Thyroid gland (tissue), 4 donors: Measurements from ENCODE around the gene ARHGAP22. TPM values are rescaled to one million over a fixed set of nuclear protein-coding genes. Genes with fewer than 3 reads are reported as not detected.
A peak's percentile ranks its signal among the peaks of the same experiment; 100 is the strongest.

ENCODE experiments used
- DNase-seq, 2 donors: peaks; one replicate each; pipeline ENCODE4 v3.0.0-alpha.2; 2019
- H3K27ac ChIP-seq, 3 donors: fragments of 200-600 bp; sonication (generic); 1 replicate in 2 of 3; 2 replicates in 1 of 3; pipeline ENCODE4 v1.5.1; 2016 to 2019; ENCODE audit warnings: mild to moderate bottlenecking in 1 of 3, moderate library complexity in 1 of 3
- H3K27me3 ChIP-seq: fragments of 200-600 bp; sonication (generic); one replicate; pipeline ENCODE4 v1.5.1; 2019
- H3K36me3 ChIP-seq, 2 donors: fragments of 200-600 bp; sonication (generic); one replicate each; pipeline ENCODE4 v1.5.1; 2016 to 2019
- H3K4me1 ChIP-seq, 2 donors: fragments of 200-600 bp; sonication (generic); one replicate each; pipeline ENCODE4 v1.5.1; 2017 to 2019
- H3K4me3 ChIP-seq, 3 donors: fragments of 200-600 bp; sonication (generic); replicated peaks in 1 of 3; 1 replicate in 2 of 3; 2 replicates in 1 of 3; pipeline ENCODE4 v1.5.1; 2016; ENCODE audit warnings: mild to moderate bottlenecking in 1 of 3
- H3K9me3 ChIP-seq: fragments of 200-600 bp; sonication (generic); one replicate; pipeline ENCODE4 v1.5.1; 2017
- CTCF ChIP-seq, 6 experiments: fragments of 200-600 bp in 3 of 6; fragments of 450-650 bp in 3 of 6; sonication (generic) in 3 of 6; IDR thresholded peaks; one replicate each; pipeline ENCODE4 v1.5.1; 2016 to 2019; ENCODE audit warnings: antibody characterized with exemption in 6 of 6, mild to moderate bottlenecking in 2 of 6, inconsistent platforms in 1 of 6, moderate library complexity in 1 of 6
- POLR2A ChIP-seq, 2 donors: fragments of 450-650 bp; IDR thresholded peaks; one replicate each; pipeline ENCODE4 v1.6.1; 2017; ENCODE audit warnings: antibody characterized with exemption in 2 of 2, mild to moderate bottlenecking in 2 of 2, moderate library complexity in 1 of 2
- WGBS, 2 donors: methylation state at CpG; one replicate each; pipeline ENCODE4 v1.1.5; 2017; 5-methylcytosine and 5-hydroxymethylcytosine counted together
- intact Hi-C: fragments of 100-400 bp; cut with DNase I; formaldehyde crosslinking; loops from one replicate; pipeline ENCODE4 v1.15.1; 2023
- total RNA-seq, 4 donors: library from RNA; depleted of rRNA; stranded (reverse); fragments of >200 nt; gene quantifications; one replicate each; pipeline ENCODE4 v1.2.3, GENCODE V29; 2016

The ARHGAP22 gene
- total RNA-seq, 4 donors from 2014 or later = 3.4 to 29.5 (median 19.1) TPM

DNA sequence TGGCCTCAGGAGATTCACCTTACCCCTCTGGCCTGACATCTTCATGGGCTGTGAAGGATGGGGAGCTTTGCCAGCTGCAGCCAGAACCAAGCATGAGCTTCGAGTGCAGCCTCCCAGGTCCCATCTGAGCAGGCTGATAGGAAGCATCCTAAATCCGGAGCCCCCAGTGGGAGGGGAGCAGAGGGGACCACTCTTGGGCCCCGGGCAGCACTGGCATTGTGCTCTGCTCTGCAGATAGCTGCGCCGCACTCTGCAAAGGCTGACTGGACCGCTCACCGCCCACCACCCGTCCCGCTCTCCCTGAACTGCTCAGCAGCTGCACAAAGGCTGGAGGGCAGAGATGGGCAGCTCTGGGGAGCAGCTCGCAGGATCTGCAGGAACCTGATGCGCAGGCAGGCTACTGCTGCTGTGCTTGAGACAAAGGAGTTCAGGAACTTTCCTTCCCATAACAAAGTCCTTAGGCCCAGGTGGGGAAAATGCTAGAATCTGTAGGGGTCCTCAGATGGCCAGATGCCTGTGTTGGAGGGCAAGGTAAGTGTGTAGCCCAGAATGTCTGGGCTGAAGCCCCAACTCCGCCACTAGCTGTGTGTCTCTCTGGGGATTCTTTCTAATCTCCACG, 51.8 kb downstream of the ARHGAP22 start:
- H3K27ac ChIP-seq = no peak overlapping the region
- peaks cover 0 to 3% of the 10 kb centered on the region in 2 donors for H3K4me1 ChIP-seq
- H3K36me3 ChIP-seq = no peaks in the 10 kb centered on the region
- intact Hi-C loops = loop anchor here (2.0 kb wide), 1 partner anchor 102 kb away; no protein-coding TSS in a partner anchor
- DNase-seq = no peak
- H3K27me3 ChIP-seq = no peaks in the 10 kb centered on the region
- whole genome bisulfite sequencing, 2 donors = 91 to 94% methylated on average over 2 to 11 of the region's 13 CpGs
- TF ChIP-seq CTCF (IDR thresholded peaks at IDR 0.05) (no peak), POLR2A (IDR thresholded peaks at IDR 0.05) (no peak)
- H3K9me3 ChIP-seq = no peaks in the 10 kb centered on the region
- no peak overlapping the region for H3K4me3 ChIP-seq

- Histone ChIP-seq H3K4me3 (no peak overlapping the region), H3K36me3 (no peaks in the 10 kb centered on the region), H3K4me1 (peaks cover 0 to 3% of the 10 kb centered on the region in 2 donors), H3K27me3 (no peaks in the 10 kb centered on the region), H3K27ac (no peak overlapping the region), H3K9me3 (no peaks in the 10 kb centered on the region)
- peak; percentile 48 to 51 for DNase-seq
- TF ChIP-seq POLR2A (IDR thresholded peaks at IDR 0.05) (no peak), CTCF (IDR thresholded peaks at IDR 0.05) (peak in 5 of 6 experiments; percentile 56 to 81 (median 66))
- WGBS, 2 donors = 53 to 59% methylated on average over 7 of the region's 7 CpGs
- intact Hi-C loops = loop anchor here (2.0 kb wide), 1 partner anchor 103 kb away; no protein-coding TSS in a partner anchor
Observed at GRCh38 chr10:48551861-48552591, 52.8 kb downstream of the ARHGAP22 start.

DNA sequence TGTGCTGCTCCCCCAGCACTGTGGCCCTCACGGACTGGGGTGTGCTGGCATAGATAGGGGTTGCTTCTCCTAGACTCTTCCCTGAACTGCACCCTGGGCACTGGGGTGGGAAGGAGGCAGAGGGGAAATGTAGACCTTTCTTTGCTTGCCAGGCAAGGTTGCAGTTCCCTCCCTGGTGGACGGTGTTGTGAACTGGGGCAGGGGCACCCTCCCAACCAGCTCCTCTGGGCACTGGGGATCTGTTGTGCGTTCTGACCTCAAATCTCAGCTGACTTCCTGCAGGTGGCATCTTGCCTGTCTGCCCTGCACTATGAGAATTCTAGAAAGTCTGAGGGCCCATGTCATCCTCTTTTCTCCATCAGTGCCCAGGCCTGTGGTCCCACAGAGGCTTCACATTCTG, 53.9 kb downstream of the ARHGAP22 start:
- H3K4me3 ChIP-seq = no peak overlapping the region
- no peak overlapping the region for H3K27ac ChIP-seq
- H3K36me3 ChIP-seq = no peaks in the 10 kb centered on the region
- H3K9me3 ChIP-seq = no peaks in the 10 kb centered on the region
- H3K4me1 ChIP-seq = peaks cover 0 to 3% of the 10 kb centered on the region in 2 donors
- intact Hi-C loops = no loop called here
- TF ChIP-seq POLR2A (IDR thresholded peaks at IDR 0.05) = no peak
- TF ChIP-seq CTCF (IDR thresholded peaks at IDR 0.05) = no peak
- WGBS, 2 donors = 67 to 79% methylated on average over 3 of the region's 3 CpGs
- no peak for DNase-seq
- H3K27me3 ChIP-seq = no peaks in the 10 kb centered on the region

- TF ChIP-seq POLR2A (IDR thresholded peaks at IDR 0.05) (no peak), CTCF (IDR thresholded peaks at IDR 0.05) (no peak)
- no peak overlapping the region for H3K4me3 ChIP-seq
- WGBS, 2 donors = 85 to 93% methylated on average over 6 of the region's 6 CpGs
- no peak for DNase-seq
- H3K27me3 ChIP-seq = no peaks in the 10 kb centered on the region
- peaks cover 0 to 3% of the 10 kb centered on the region in 2 donors for H3K4me1 ChIP-seq
- intact Hi-C loops = no loop called here
- H3K27ac ChIP-seq = no peak overlapping the region
- H3K9me3 ChIP-seq = no peaks in the 10 kb centered on the region
- no peaks in the 10 kb centered on the region for H3K36me3 ChIP-seq
Observed at GRCh38 chr10:48550071-48550691, 54.7 kb downstream of the ARHGAP22 start.
